Heart left ventricle (tissue), 13 donors: ENCODE results near the gene GRB14.

ENCODE experiments used
- POLR2A ChIP-seq, 2 donors: fragments of 450-650 bp; IDR thresholded peaks; one replicate each; pipeline ENCODE4 v1.6.1; 2017; ENCODE audit warnings: antibody characterized with exemption in 2 of 2, mild to moderate bottlenecking in 2 of 2, moderate library complexity in 2 of 2
- TF ChIP-seq, protein P1 (sequence below), 12 donors: fragments of 200-600 bp; sonication (generic) in 4 of 12; IDR thresholded peaks; one replicate each; pipeline versions ENCODE4 v1.5.0 to v1.8.0; 2018 to 2022; ENCODE audit warnings: antibody characterized with exemption in 12 of 12, mild to moderate bottlenecking in 5 of 12
- donor health status: ischemic (EF 13 %, LVEDD 7.1; RV severe dilation, severe dysfunction).
- donor health status: DM: no; HTN: yes; CAD: no.
- donor health status: DM: no; HTN: no; CAD: no.
- donor health status: ischemic (EF 25% LVEDD 6.9; RV normal size, moderate dysfunction).
- donor health status: ischemic (EF 25% LVEDD 5.7; RV mildly dilated, moderate dysfunction).
- donor health status: ischemic (EF 35%, LVEDD 5.7; RV mildly dilated, moderate dysfunction).
- donor health status: nonischemic (EF 11% LVEDD 7.7; RV severe dilation, severe dysfunction).
- donor health status: DM: yes; HTN: yes; CAD: no.
- donor health status: PGD.
- donor health status: ischemic (EF 29% LVEDD 5.4; RV normal size, mild dysfunction).
- donor health status: nonischemic (EF 23%, LVEDD 6.1; RV moderate dilation, normal function).

DNA sequence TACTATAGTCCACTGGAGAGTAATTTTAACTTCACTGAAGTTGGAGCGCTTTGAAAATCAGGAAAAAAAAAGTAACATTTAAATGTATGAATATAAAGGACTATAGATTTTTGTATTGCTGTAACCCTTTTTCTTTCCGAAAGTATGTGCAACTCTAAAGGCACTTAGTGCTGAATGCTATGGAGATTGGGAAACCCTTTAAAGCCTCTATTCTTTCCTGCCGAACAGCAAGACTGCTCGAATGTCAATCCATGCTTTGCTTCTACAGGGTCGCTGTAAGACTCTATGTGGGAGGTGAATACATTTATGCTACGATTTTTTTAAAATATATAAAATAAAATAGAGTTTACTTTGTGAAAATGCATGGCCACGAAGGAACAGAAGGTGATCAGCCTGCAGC is 825 bp downstream of the GRB14 start:
- TF ChIP-seq, protein P1, sequence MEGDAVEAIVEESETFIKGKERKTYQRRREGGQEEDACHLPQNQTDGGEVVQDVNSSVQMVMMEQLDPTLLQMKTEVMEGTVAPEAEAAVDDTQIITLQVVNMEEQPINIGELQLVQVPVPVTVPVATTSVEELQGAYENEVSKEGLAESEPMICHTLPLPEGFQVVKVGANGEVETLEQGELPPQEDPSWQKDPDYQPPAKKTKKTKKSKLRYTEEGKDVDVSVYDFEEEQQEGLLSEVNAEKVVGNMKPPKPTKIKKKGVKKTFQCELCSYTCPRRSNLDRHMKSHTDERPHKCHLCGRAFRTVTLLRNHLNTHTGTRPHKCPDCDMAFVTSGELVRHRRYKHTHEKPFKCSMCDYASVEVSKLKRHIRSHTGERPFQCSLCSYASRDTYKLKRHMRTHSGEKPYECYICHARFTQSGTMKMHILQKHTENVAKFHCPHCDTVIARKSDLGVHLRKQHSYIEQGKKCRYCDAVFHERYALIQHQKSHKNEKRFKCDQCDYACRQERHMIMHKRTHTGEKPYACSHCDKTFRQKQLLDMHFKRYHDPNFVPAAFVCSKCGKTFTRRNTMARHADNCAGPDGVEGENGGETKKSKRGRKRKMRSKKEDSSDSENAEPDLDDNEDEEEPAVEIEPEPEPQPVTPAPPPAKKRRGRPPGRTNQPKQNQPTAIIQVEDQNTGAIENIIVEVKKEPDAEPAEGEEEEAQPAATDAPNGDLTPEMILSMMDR (IDR thresholded peaks at IDR 0.05): no peak
- no peak for TF ChIP-seq POLR2A (IDR thresholded peaks at IDR 0.05)
